HCT116 (cell line): ENCODE measurements around the gene VIPR1. TPM values are rescaled to one million over a fixed set of nuclear protein-coding genes. Genes with fewer than 3 reads are reported as not detected.
"Not testable (repeated sequence)": the region's sequence is repeated elsewhere in the genome, so short reads cannot be mapped to it uniquely, and the experiment has no call there.

Experiments used
- ATAC-seq: fragments of 200-7000 bp; cut with Tn5 transposase; 2 replicates; pipeline ENCODE4 v1.9.1; 2020; ENCODE audit warnings: mild to moderate bottlenecking, moderate library complexity
- BruUV-seq: library from RNA; stranded (reverse); fragments of 400-500 nt; replicated peaks from 2 replicates; lab custom pipeline; 2021; lab: Mats Ljungman, UMichigan
- CTCF ChIA-PET: fragments of 300-600 bp; sonication (Branson Sonifier 250); formaldehyde crosslinking; loops from one replicate; lab custom pipeline; 2021; ENCODE audit warnings: antibody characterized with exemption; lab: Charles Lee
- POLR2A ChIA-PET: fragments of 300-600, 350-600 bp; sonication (Branson Sonifier 250); formaldehyde crosslinking; loops from one replicate; lab custom pipeline; 2021; ENCODE audit warnings: antibody characterized with exemption; lab: Charles Lee
- RAD21 ChIA-PET, 2 experiments: fragments of 300-600 bp; sonication (Branson Sonifier 250); formaldehyde crosslinking; loops; one replicate each; lab custom pipeline; 2023; ENCODE audit warnings: low total read pairs in 2 of 2; ENCODE audit not compliant: uncharacterized antibody in 2 of 2, unreplicated experiment in 2 of 2, low non-redundant PET in 1 of 2; lab: Charles Lee
- DNase-seq: peaks from one replicate; pipeline ENCODE4 v3.0.0-alpha.2; 2010; ENCODE audit warnings: low read depth, low spot score
- H2AFZ ChIP-seq: fragments of 200-600 bp; shearing (Covaris generic), sonication (generic); 2 replicates; pipeline ENCODE4 v1.6.1; 2017; ENCODE audit warnings: low read depth, mixed run types, mixed read lengths, antibody characterized with exemption, low read length; ENCODE audit not compliant: poor library complexity, severe bottlenecking
- H3K27ac ChIP-seq: 2 replicates; pipeline ENCODE4 v1.5.1; 2012; ENCODE audit warnings: low read depth, low read length
- H3K27me3 ChIP-seq: fragments of 200-600 bp; sonication (generic); 2 replicates; pipeline ENCODE4 v1.6.1; 2016; ENCODE audit warnings: mixed run types, low read length, mixed read lengths; ENCODE audit not compliant: insufficient read depth
- H3K36me3 ChIP-seq, 2 experiments: fragments of 200-500 bp in 1 of 2; fragments of 200-600 bp in 1 of 2; sonication (Bioruptor generic) in 1 of 2; sonication (generic) in 1 of 2; 2 replicates each; pipeline versions ENCODE4 v1.5.1 to v1.6.1; 2014 to 2016; ENCODE audit warnings: low read length in 2 of 2, inconsistent platforms in 1 of 2, mixed read lengths in 1 of 2, mixed run types in 1 of 2; ENCODE audit not compliant: insufficient read depth in 2 of 2, control insufficient read depth in 1 of 2
- H3K4me1 ChIP-seq, 2 experiments: fragments of 200-600 bp in 1 of 2; sonication (generic) in 1 of 2; 2 replicates each; pipeline versions ENCODE4 v1.5.1 to v1.6.1; 2012 to 2017; ENCODE audit warnings: low read length in 2 of 2, inconsistent platforms in 1 of 2, mild to moderate bottlenecking in 1 of 2, mixed read lengths in 1 of 2, mixed run types in 1 of 2, moderate library complexity in 1 of 2; ENCODE audit not compliant: insufficient read depth in 2 of 2, control insufficient read depth in 1 of 2
- H3K4me2 ChIP-seq: fragments of 200-600 bp; sonication (generic); 2 replicates; pipeline ENCODE4 v1.6.1; 2017; ENCODE audit warnings: mixed run types, low read length, mixed read lengths
- H3K4me3 ChIP-seq, 2 experiments: fragments of 200-600 bp in 1 of 2; sonication (generic) in 1 of 2; replicated peaks in 1 of 2; 2 replicates each; pipeline ENCODE4 v1.5.1; 2011 to 2016; ENCODE audit warnings: low read length in 2 of 2, control low read depth in 1 of 2, low read depth in 1 of 2, mild to moderate bottlenecking in 1 of 2, mixed read lengths in 1 of 2, mixed run types in 1 of 2
- H3K79me2 ChIP-seq: fragments of 200-600 bp; sonication (generic); 2 replicates; pipeline ENCODE4 v1.6.1; 2017; ENCODE audit warnings: mild to moderate bottlenecking, mixed run types, low read length, moderate library complexity, mixed read lengths; ENCODE audit not compliant: insufficient read depth
- H3K9ac ChIP-seq: fragments of 200-600 bp; sonication (generic); 2 replicates; pipeline ENCODE4 v1.6.1; 2016; ENCODE audit warnings: low read length, mixed read lengths
- H3K9me2 ChIP-seq: fragments of 200-600 bp; sonication (generic), shearing (Covaris generic); 2 replicates; pipeline ENCODE4 v1.6.1; 2017; ENCODE audit warnings: mixed run types, mild to moderate bottlenecking, moderate library complexity; ENCODE audit not compliant: insufficient read depth
- H3K9me3 ChIP-seq, 2 experiments: fragments of 200-500 bp in 1 of 2; fragments of 200-600 bp in 1 of 2; sonication (Bioruptor generic) in 1 of 2; sonication (generic) in 1 of 2; 2 replicates each; pipeline ENCODE4 v1.6.1; 2014 to 2017; ENCODE audit warnings: low read length in 2 of 2, mixed read lengths in 2 of 2, inconsistent platforms in 1 of 2, low read depth in 1 of 2, mild to moderate bottlenecking in 1 of 2, mixed run types in 1 of 2, moderate library complexity in 1 of 2; ENCODE audit not compliant: control insufficient read depth in 1 of 2, insufficient read depth in 1 of 2
- H4K20me1 ChIP-seq: fragments of 200-600 bp; sonication (generic), shearing (Covaris generic); 2 replicates; pipeline ENCODE4 v1.6.1; 2017; ENCODE audit warnings: mixed run types, mild to moderate bottlenecking, moderate library complexity; ENCODE audit not compliant: insufficient read depth
- ATF3 ChIP-seq: IDR thresholded peaks from 2 replicates; pipeline ENCODE4 v1.6.1; 2012
- CBX3 ChIP-seq: IDR thresholded peaks from 2 replicates; pipeline ENCODE4 v1.6.1; 2012; ENCODE audit warnings: low read depth
- CTCF ChIP-seq, 3 experiments: fragments of 200-600 bp in 1 of 3; sonication (generic) in 1 of 3; IDR thresholded peaks in 2 of 3; conservative IDR thresholded peaks in 1 of 3; 2 replicates each; pipeline ENCODE4 v1.5.1; 2012 to 2017; ENCODE audit warnings: low read depth in 2 of 3, low read length in 2 of 3, antibody characterized with exemption in 1 of 3, borderline replicate concordance in 1 of 3, control low read depth in 1 of 3, mild to moderate bottlenecking in 1 of 3, mixed read lengths in 1 of 3, mixed run types in 1 of 3, moderate library complexity in 1 of 3; ENCODE audit not compliant: insufficient read depth in 1 of 3
- EGR1 ChIP-seq: IDR thresholded peaks from 2 replicates; pipeline ENCODE4 v1.6.1; 2012; ENCODE audit warnings: low read depth
- ELF1 ChIP-seq: IDR thresholded peaks from 2 replicates; pipeline ENCODE4 v1.6.1; 2012; ENCODE audit warnings: low read depth, borderline replicate concordance
- EZH2 ChIP-seq: fragments of 200-600 bp; sonication (generic); IDR thresholded peaks from 2 replicates; pipeline ENCODE4 v1.6.1; 2017; ENCODE audit warnings: antibody characterized with exemption, mixed run types
- JUND ChIP-seq: IDR thresholded peaks from 2 replicates; pipeline ENCODE4 v1.6.1; 2012
- POLR2A ChIP-seq: IDR thresholded peaks from 2 replicates; pipeline ENCODE4 v1.7.0; 2011; ENCODE audit warnings: borderline replicate concordance; ENCODE audit not compliant: insufficient read depth, insufficient read length; ENCODE audit errors: extremely low read depth
- RAD21 ChIP-seq: IDR thresholded peaks from 2 replicates; pipeline ENCODE4 v1.6.1; 2012; ENCODE audit warnings: low read depth, mild to moderate bottlenecking
- SIN3A ChIP-seq: IDR thresholded peaks from 2 replicates; pipeline ENCODE4 v1.6.1; 2012; ENCODE audit warnings: low read depth
- SRF ChIP-seq: IDR thresholded peaks from 2 replicates; pipeline ENCODE4 v1.6.1; 2012; ENCODE audit warnings: low read depth
- TCF7L2 ChIP-seq: IDR thresholded peaks from 2 replicates; pipeline ENCODE4 v1.7.0; 2011; ENCODE audit warnings: borderline replicate concordance, inconsistent platforms; ENCODE audit not compliant: insufficient read depth, insufficient read length; ENCODE audit errors: extremely low read depth
- YY1 ChIP-seq: IDR thresholded peaks from 2 replicates; pipeline ENCODE4 v1.6.1; 2011; ENCODE audit warnings: low read length, low read depth, moderate library complexity, mild to moderate bottlenecking; ENCODE audit not compliant: insufficient replicate concordance; ENCODE audit errors: extremely low read depth
- ZFX ChIP-seq: fragments of 450-650 bp; IDR thresholded peaks from 2 replicates; pipeline ENCODE4 v1.6.1; 2017
- ZNF274 ChIP-seq: fragments of 200-500 bp; sonication (Bioruptor generic); IDR thresholded peaks from 2 replicates; pipeline ENCODE4 v1.6.1; 2014; ENCODE audit warnings: mild to moderate bottlenecking, low read depth, low read length, inconsistent platforms
- intact Hi-C: fragments of 100-400 bp; cut with micrococcal nuclease; formaldehyde crosslinking; loops from 2 replicates; pipeline ENCODE4 v1.10.0; 2022
- total RNA-seq: library from RNA; stranded (reverse); gene quantifications from one replicate; pipeline ENCODE4 v1.2.1, GENCODE V29; 2021; ENCODE audit not compliant: unreplicated experiment
- TF ChIP-seq, protein P1 (sequence below): IDR thresholded peaks from 2 replicates; pipeline ENCODE4 v1.6.1; 2011; ENCODE audit warnings: mild to moderate bottlenecking, low read length, moderate library complexity; ENCODE audit not compliant: insufficient replicate concordance; ENCODE audit errors: extremely low read depth

VIPR1 gene
- total RNA-seq, 1 experiment from 2014 or later: 9.6 TPM

- Histone ChIP-seq H3K79me2 (no peaks in the 10 kb centered on the region), H3K9ac (no peak overlapping the region), H3K27ac (no peak overlapping the region), H4K20me1 (no peaks in the 10 kb centered on the region), H2AFZ (no peak overlapping the region), H3K4me2 (no peak overlapping the region), H3K4me1 (no peaks in the 10 kb centered on the region), H3K9me2 (no peaks in the 10 kb centered on the region), H3K36me3 (peaks cover 26 to 36% of the 10 kb centered on the region in 2 experiments), H3K27me3 (no peaks in the 10 kb centered on the region), H3K9me3 (no peaks in the 10 kb centered on the region), H3K4me3 (no peak overlapping the region)
- ATAC-seq (no peak), DNase-seq (no peak)
- ChIA-PET CTCF (no interaction called here), POLR2A (no interaction called here), RAD21 (no interaction called here)
- no TSS peak for BruUV-seq
- intact Hi-C loops: loop anchor here (10.0 kb wide), 1 partner anchor 641 kb away; no protein-coding TSS in a partner anchor
- no peak for TF ChIP-seq SRF
- no peak for TF ChIP-seq POLR2A
- no peak for TF ChIP-seq RAD21
- no peak for TF ChIP-seq JUND
- TF ChIP-seq YY1: no peak
- no peak for TF ChIP-seq EGR1
- TF ChIP-seq CTCF (IDR thresholded peaks at IDR 0.05 in 2 of 3, conservative IDR thresholded peaks at IDR 0.05 in 1 of 3; ENCODE audit: borderline replicate concordance in 1 of 3, insufficient read depth in 1 of 3, low read depth in 2 of 3, low read length in 2 of 3): no peak
- TF ChIP-seq TCF7L2: no peak
- TF ChIP-seq SIN3A: no peak
- no peak for TF ChIP-seq EZH2
- TF ChIP-seq CBX3: no peak
- no peak for TF ChIP-seq ATF3
- TF ChIP-seq, protein P1, sequence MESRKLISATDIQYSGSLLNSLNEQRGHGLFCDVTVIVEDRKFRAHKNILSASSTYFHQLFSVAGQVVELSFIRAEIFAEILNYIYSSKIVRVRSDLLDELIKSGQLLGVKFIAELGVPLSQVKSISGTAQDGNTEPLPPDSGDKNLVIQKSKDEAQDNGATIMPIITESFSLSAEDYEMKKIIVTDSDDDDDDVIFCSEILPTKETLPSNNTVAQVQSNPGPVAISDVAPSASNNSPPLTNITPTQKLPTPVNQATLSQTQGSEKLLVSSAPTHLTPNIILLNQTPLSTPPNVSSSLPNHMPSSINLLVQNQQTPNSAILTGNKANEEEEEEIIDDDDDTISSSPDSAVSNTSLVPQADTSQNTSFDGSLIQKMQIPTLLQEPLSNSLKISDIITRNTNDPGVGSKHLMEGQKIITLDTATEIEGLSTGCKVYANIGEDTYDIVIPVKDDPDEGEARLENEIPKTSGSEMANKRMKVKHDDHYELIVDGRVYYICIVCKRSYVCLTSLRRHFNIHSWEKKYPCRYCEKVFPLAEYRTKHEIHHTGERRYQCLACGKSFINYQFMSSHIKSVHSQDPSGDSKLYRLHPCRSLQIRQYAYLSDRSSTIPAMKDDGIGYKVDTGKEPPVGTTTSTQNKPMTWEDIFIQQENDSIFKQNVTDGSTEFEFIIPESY: no peak
- TF ChIP-seq ELF1: no peak
- TF ChIP-seq ZFX: no peak
- no peak for TF ChIP-seq ZNF274
These were observed 53.7 kb downstream of the VIPR1 start for GRCh38 chr3:42556089-42556632.

DNA sequence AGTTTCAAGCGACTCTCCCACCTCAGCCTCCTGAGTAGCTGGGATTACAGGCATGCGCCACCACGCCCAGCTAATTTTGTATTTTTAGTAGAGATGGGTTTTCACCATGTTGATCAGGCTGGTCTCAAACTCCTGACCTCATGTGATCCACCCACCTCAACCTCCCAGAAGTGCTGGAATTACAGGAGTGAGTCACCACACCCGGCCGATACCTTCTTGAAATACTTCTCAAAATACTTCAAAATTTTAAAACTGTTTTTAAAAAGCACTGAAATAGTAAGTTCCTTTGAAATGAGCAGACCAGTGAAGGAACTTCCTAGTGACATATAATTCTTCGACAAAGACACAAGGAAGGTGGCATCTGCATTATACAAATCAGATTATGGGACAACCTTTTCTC is 54.4 kb downstream of the VIPR1 start:
- H3K4me2 ChIP-seq, RAD21 ChIA-PET, DNase-seq, H2AFZ ChIP-seq, H3K4me3 ChIP-seq, BruUV-seq, H3K9me3 ChIP-seq, H3K9me2 ChIP-seq, H3K79me2 ChIP-seq, H3K4me1 ChIP-seq, H3K27ac ChIP-seq, POLR2A ChIA-PET, ATAC-seq, H3K9ac ChIP-seq, H4K20me1 ChIP-seq, CTCF ChIA-PET, H3K27me3 ChIP-seq: not testable (repeated sequence)
- peaks cover 26 to 34% of the 10 kb centered on the region in 2 experiments for H3K36me3 ChIP-seq
- intact Hi-C loops: loop anchor here (10.0 kb wide), 1 partner anchor 642 kb away; no protein-coding TSS in a partner anchor
